CD8-positive, alpha-beta memory T cell (primary cell): ENCODE results near the gene CT55. TPM values are rescaled to one million over a fixed set of nuclear protein-coding genes. Genes with fewer than 3 reads are reported as not detected.
"Not testable (repeated sequence)": the region's sequence is repeated elsewhere in the genome, so short reads cannot be mapped to it uniquely, and the experiment has no call there.

Source experiments
- CTCF ChIA-PET: fragments of 350-600 bp; sonication (Branson Sonifier 250); formaldehyde crosslinking; loops from one replicate; lab custom pipeline; 2021; ENCODE audit warnings: antibody characterized with exemption; lab: Charles Lee
- POLR2A ChIA-PET: fragments of 350-600 bp; sonication (Branson Sonifier 250); formaldehyde crosslinking; loops from one replicate; lab custom pipeline; 2021; ENCODE audit warnings: antibody characterized with exemption; lab: Charles Lee
- DNase-seq, 5 donors: peaks; one replicate each; pipeline versions ENCODE4 v3.0.0 to v3.0.0-alpha.2; 2020 to 2022; ENCODE audit warnings: mixed read lengths in 1 of 5
- H3K27ac ChIP-seq: one replicate; pipeline ENCODE4 v1.7.0; 2013; ENCODE audit warnings: low read depth, mild to moderate bottlenecking, low read length, moderate library complexity
- H3K27me3 ChIP-seq: 2 replicates; pipeline ENCODE4 v1.7.0; 2013; ENCODE audit warnings: low read length, mild to moderate bottlenecking; ENCODE audit not compliant: insufficient read depth, poor library complexity, severe bottlenecking
- H3K36me3 ChIP-seq: 2 replicates; pipeline ENCODE4 v1.7.0; 2013; ENCODE audit warnings: mild to moderate bottlenecking, low read length, moderate library complexity; ENCODE audit not compliant: insufficient read depth
- H3K4me1 ChIP-seq: 2 replicates; pipeline ENCODE4 v1.7.0; 2013; ENCODE audit warnings: mild to moderate bottlenecking, low read length, moderate library complexity; ENCODE audit not compliant: insufficient read depth
- H3K4me3 ChIP-seq: 2 replicates; pipeline ENCODE4 v1.7.0; 2013; ENCODE audit warnings: mild to moderate bottlenecking, low read length
- H3K9me3 ChIP-seq: 2 replicates; pipeline ENCODE4 v1.7.0; 2013; ENCODE audit warnings: mild to moderate bottlenecking, low read length
- H3K27ac Mint-ChIP-seq, 8 donors: one replicate each; pipeline ENCODE4 v1.8.0; 2020 to 2021; ENCODE audit warnings: mixed read lengths in 8 of 8, mild to moderate bottlenecking in 6 of 8, inconsistent platforms in 3 of 8, moderate library complexity in 3 of 8
- H3K27me3 Mint-ChIP-seq, 2 donors: one replicate each; pipeline ENCODE4 v1.8.0; 2020 to 2021; ENCODE audit warnings: mixed read lengths in 2 of 2, mild to moderate bottlenecking in 1 of 2, moderate library complexity in 1 of 2
- H3K36me3 Mint-ChIP-seq, 3 donors: one replicate each; pipeline ENCODE4 v1.8.0; 2020 to 2021; ENCODE audit warnings: mixed read lengths in 3 of 3, inconsistent platforms in 1 of 3, mild to moderate bottlenecking in 1 of 3
- H3K4me1 Mint-ChIP-seq, 3 donors: one replicate each; pipeline ENCODE4 v1.8.0; 2020 to 2021; ENCODE audit warnings: mixed read lengths in 3 of 3, inconsistent platforms in 1 of 3, mild to moderate bottlenecking in 1 of 3
- H3K4me3 Mint-ChIP-seq, 7 donors: one replicate each; pipeline ENCODE4 v1.8.0; 2020 to 2021; ENCODE audit warnings: mixed read lengths in 7 of 7, mild to moderate bottlenecking in 6 of 7, moderate library complexity in 4 of 7, inconsistent platforms in 2 of 7
- H3K9me3 Mint-ChIP-seq, 5 donors: one replicate each; pipeline ENCODE4 v1.8.0; 2020 to 2022; ENCODE audit warnings: mixed read lengths in 5 of 5, mild to moderate bottlenecking in 3 of 5, moderate library complexity in 2 of 5, inconsistent platforms in 1 of 5
- polyA plus RNA-seq: library from polyadenylated mRNA; unstranded; fragments of 300-500 nt; fragmentation: Illumina TruSeq; gene quantifications from one replicate; pipeline ENCODE4 v1.2.3, GENCODE V29; 2021
- total RNA-seq, 2 experiments: library from RNA; stranded (reverse); gene quantifications; one replicate each; pipeline ENCODE4 v1.2.3, GENCODE V29; 2021

Gene CT55, protein sequence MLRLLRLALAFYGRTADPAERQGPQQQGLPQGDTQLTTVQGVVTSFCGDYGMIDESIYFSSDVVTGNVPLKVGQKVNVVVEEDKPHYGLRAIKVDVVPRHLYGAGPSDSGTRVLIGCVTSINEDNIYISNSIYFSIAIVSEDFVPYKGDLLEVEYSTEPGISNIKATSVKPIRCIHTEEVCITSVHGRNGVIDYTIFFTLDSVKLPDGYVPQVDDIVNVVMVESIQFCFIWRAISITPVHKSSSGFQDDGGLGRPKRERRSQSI
- total RNA-seq (not detected), polyA plus RNA-seq (not detected)

DNA sequence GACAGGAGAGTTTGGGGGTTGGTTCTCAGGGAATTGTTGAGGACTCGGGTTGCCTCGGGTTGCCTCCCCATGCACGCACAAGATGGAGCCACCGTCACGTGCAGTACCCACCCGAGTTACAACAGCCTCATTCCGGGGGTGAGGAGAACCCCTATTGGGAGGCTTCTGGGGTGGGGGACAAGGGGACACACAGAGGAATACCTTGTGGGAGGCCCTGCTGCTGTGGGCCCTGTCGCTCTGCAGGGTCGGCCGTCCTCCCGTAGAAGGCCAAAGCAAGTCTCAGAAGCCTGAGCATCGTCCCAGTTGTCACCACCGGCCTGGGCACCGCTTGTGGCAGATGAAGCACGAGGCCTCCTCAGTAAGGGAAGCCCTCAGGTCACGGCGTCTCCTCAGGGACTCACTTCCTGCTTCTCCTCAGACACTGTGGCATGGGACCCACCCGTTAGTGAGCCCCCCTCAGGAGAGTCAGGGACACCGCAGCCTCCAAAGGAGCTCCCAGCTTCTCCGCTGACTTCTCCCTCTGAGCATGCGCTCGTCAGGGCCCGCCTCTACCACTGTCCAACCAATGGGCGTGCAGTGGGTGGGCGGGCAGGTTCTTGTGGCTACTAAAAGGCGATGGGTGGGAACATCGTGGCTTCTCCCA, at the start of gene CT55:
Gene CT55 (minus strand): TSS at position 522 of the 643 bp plus-strand sequence. CDS start 227 bp downstream, at position 295.
- Histone ChIP-seq H3K9me3 (no peaks in the 10 kb centered on the region), H3K27me3 (no peaks in the 10 kb centered on the region), H3K4me1 (no peaks in the 10 kb centered on the region), H3K36me3 (no peaks in the 10 kb centered on the region), H3K27ac (no peak within 1 kb of the TSS), H3K4me3 (no peak within 1 kb of the TSS)
- no peaks in the 10 kb centered on the region for H3K9me3 Mint-ChIP-seq
- POLR2A ChIA-PET, result no interaction called here
- H3K27me3 Mint-ChIP-seq, result peaks cover 12 to 18% of the 10 kb centered on the region in 2 donors
- no peak within 1 kb of the TSS for H3K27ac Mint-ChIP-seq
- H3K4me1 Mint-ChIP-seq, result no peaks in the 10 kb centered on the region
- H3K4me3 Mint-ChIP-seq, result no peak within 1 kb of the TSS
- no peaks in the 10 kb centered on the region for H3K36me3 Mint-ChIP-seq
- CTCF ChIA-PET, result no interaction called here
- no peak for DNase-seq

- Mint-ChIP-seq H3K9me3 (no peaks in the 10 kb centered on the region), H3K36me3 (no peaks in the 10 kb centered on the region), H3K4me1 (peaks cover 0 to 11% (median 11%) of the 10 kb centered on the region in 3 donors), H3K27ac (no peak overlapping the region), H3K4me3 (peak overlapping the region in 1 of 7 donors; percentile 5), H3K27me3 (peaks cover 0 to 9% of the 10 kb centered on the region in 2 donors)
- ChIA-PET POLR2A (no interaction called here), CTCF (no interaction called here)
- Histone ChIP-seq H3K4me1 (no peaks in the 10 kb centered on the region), H3K27ac (no peak overlapping the region), H3K9me3 (no peaks in the 10 kb centered on the region), H3K4me3 (no peak overlapping the region), H3K27me3 (no peaks in the 10 kb centered on the region), H3K36me3 (no peaks in the 10 kb centered on the region)
- peak in 1 of 5 donors; percentile 47 for DNase-seq
Observed at GRCh38 chrX:135213200-135213844, 42.1 kb upstream of the CT55 start.

DNA sequence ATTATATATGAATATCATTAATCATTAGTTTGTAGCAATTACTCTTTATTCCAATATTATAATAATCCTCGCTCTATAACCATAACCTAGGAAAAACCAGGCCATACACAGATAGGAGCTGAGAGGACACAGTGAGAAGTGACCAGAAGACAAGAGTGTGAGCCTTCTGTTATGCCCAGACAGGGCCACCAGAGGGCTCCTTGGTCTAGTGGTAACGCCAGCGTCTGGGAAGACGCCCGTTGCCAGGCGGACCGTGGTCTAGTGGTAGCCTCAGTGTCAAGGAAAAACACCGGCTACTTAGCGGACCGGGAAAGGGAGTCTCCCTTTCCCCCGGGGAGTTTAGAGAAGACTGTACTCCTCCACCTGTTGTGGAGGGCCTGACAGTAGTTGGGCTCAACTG, 35.2 kb upstream of the CT55 start:
- H3K27me3 ChIP-seq, H3K4me3 ChIP-seq, H3K9me3 ChIP-seq, H3K36me3 Mint-ChIP-seq, H3K27ac ChIP-seq, H3K9me3 Mint-ChIP-seq, H3K27ac Mint-ChIP-seq, H3K4me1 Mint-ChIP-seq, CTCF ChIA-PET, H3K36me3 ChIP-seq, POLR2A ChIA-PET, H3K4me3 Mint-ChIP-seq, H3K4me1 ChIP-seq: not testable (repeated sequence)
- peaks cover 4 to 16% of the 10 kb centered on the region in 2 donors for H3K27me3 Mint-ChIP-seq
- DNase-seq, result peak in 2 of 5 donors; percentile 9 to 48

DNA sequence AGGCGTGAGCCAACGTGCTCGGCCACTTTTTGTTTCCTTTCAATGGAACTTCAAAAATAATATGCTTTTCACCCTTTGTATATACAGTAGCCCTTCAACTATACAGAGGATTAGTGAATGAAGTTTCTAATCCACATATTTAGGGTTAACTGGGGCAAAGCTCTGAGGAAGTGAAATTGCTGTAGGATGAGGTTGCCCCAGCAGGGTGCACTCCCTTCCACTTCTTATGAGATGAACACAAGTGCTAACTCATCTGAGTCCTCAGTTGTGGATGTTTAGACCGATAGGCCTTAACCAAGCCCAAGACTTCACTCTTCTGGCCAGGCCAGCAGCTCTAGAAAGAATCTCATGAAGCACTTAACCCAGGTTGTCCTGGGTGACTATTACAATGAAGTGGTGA, 29.1 kb upstream of the CT55 start:
- Mint-ChIP-seq H3K4me3 (no peak overlapping the region), H3K27me3 (peaks cover 11 to 12% of the 10 kb centered on the region in 2 donors), H3K4me1 (no peaks in the 10 kb centered on the region), H3K9me3 (no peaks in the 10 kb centered on the region), H3K27ac (no peak overlapping the region), H3K36me3 (no peaks in the 10 kb centered on the region)
- Histone ChIP-seq H3K4me3 (no peak overlapping the region), H3K36me3 (no peaks in the 10 kb centered on the region), H3K9me3 (no peaks in the 10 kb centered on the region), H3K27me3 (no peaks in the 10 kb centered on the region), H3K4me1 (no peaks in the 10 kb centered on the region), H3K27ac (no peak overlapping the region)
- no peak for DNase-seq
- CTCF ChIA-PET, result no interaction called here
- POLR2A ChIA-PET, result no interaction called here

DNA sequence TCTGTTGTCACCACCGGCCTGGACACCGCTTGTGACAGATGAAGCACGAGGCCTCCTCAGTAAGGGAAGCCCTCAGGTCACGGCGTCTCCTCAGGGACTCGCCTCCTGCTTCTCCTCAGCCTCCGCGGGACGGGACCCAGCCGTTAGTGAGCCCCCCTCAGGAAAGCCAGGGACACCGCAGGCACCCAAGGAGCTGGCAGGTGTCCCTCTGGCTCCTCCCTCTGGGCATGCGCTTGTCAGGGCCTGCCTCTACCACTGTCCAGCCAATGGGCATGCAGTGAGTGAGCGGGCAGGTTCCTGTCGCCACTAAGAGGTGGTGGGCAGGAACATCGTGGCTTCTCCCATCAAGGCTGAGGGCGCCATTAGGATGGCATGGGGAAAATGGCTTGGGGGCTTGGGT, 23.5 kb upstream of the CT55 start:
- H3K9me3 ChIP-seq, result no peaks in the 10 kb centered on the region
- no peaks in the 10 kb centered on the region for H3K36me3 Mint-ChIP-seq
- H3K27me3 ChIP-seq, result no peaks in the 10 kb centered on the region
- no peak overlapping the region for H3K27ac Mint-ChIP-seq
- no peaks in the 10 kb centered on the region for H3K36me3 ChIP-seq
- no peak overlapping the region for H3K4me3 ChIP-seq
- peaks cover 5 to 24% of the 10 kb centered on the region in 2 donors for H3K27me3 Mint-ChIP-seq
- H3K27ac ChIP-seq, result no peak overlapping the region
- POLR2A ChIA-PET, result no interaction called here
- DNase-seq, result no peak
- no peaks in the 10 kb centered on the region for H3K4me1 Mint-ChIP-seq
- CTCF ChIA-PET, result no interaction called here
- H3K4me3 Mint-ChIP-seq, result no peak overlapping the region
- no peaks in the 10 kb centered on the region for H3K4me1 ChIP-seq
- H3K9me3 Mint-ChIP-seq, result no peaks in the 10 kb centered on the region

DNA sequence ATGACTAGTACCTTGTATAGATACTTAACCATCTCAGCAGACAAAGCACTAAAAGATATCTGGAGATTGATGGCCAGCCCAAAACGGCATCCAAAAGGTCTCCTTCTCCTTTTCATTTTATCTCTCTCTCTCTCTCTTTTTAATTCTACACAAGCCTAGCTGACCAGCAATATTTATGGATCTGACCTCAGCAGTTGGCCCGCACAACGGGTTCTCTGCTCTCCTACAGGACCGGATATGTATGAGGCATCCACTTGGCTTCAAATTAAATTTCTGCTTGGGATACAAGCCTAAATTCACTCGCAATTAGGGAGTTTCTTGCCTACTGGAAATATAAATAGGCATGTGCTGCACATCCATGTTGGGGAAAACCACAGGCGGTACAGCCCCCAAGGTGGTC, 22.5 kb upstream of the CT55 start:
- Histone ChIP-seq H3K4me3 (no peak overlapping the region), H3K36me3 (no peaks in the 10 kb centered on the region), H3K27me3 (no peaks in the 10 kb centered on the region), H3K4me1 (no peaks in the 10 kb centered on the region), H3K27ac (no peak overlapping the region), H3K9me3 (no peaks in the 10 kb centered on the region)
- no peak for DNase-seq
- H3K9me3 Mint-ChIP-seq, result no peaks in the 10 kb centered on the region
- H3K36me3 Mint-ChIP-seq, result no peaks in the 10 kb centered on the region
- CTCF ChIA-PET, result no interaction called here
- POLR2A ChIA-PET, result no interaction called here
- no peak overlapping the region for H3K27ac Mint-ChIP-seq
- H3K4me3 Mint-ChIP-seq, result no peak overlapping the region
- peaks cover 5 to 27% of the 10 kb centered on the region in 2 donors for H3K27me3 Mint-ChIP-seq
- no peaks in the 10 kb centered on the region for H3K4me1 Mint-ChIP-seq

DNA sequence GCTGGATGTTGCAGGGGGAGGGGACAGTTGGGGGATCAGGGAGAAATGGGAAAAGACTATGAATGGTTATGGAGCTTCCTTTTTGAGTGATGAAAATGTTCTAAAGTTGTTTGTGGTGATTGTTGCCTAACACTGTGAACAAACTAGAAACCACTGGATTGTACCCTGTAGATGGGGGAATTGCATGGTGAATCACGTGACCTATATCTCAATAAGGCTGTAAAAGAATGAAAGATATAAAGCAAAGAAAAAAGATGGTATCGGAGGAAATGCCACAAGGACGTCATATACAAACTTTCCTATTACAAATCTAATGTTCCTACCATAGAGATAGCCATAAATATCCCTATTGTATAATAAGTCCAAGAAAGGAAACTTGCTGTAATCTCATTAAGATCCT, 20.6 kb upstream of the CT55 start:
- no peaks in the 10 kb centered on the region for H3K36me3 ChIP-seq
- no peaks in the 10 kb centered on the region for H3K9me3 Mint-ChIP-seq
- H3K4me3 Mint-ChIP-seq, result no peak overlapping the region
- CTCF ChIA-PET, result no interaction called here
- no peaks in the 10 kb centered on the region for H3K36me3 Mint-ChIP-seq
- H3K27ac ChIP-seq, result no peak overlapping the region
- POLR2A ChIA-PET, result no interaction called here
- peaks cover 8 to 30% of the 10 kb centered on the region in 2 donors for H3K27me3 Mint-ChIP-seq
- no peak for DNase-seq
- no peak overlapping the region for H3K27ac Mint-ChIP-seq
- no peaks in the 10 kb centered on the region for H3K27me3 ChIP-seq
- H3K9me3 ChIP-seq, result no peaks in the 10 kb centered on the region
- no peak overlapping the region for H3K4me3 ChIP-seq
- H3K4me1 Mint-ChIP-seq, result no peaks in the 10 kb centered on the region
- no peaks in the 10 kb centered on the region for H3K4me1 ChIP-seq

DNA sequence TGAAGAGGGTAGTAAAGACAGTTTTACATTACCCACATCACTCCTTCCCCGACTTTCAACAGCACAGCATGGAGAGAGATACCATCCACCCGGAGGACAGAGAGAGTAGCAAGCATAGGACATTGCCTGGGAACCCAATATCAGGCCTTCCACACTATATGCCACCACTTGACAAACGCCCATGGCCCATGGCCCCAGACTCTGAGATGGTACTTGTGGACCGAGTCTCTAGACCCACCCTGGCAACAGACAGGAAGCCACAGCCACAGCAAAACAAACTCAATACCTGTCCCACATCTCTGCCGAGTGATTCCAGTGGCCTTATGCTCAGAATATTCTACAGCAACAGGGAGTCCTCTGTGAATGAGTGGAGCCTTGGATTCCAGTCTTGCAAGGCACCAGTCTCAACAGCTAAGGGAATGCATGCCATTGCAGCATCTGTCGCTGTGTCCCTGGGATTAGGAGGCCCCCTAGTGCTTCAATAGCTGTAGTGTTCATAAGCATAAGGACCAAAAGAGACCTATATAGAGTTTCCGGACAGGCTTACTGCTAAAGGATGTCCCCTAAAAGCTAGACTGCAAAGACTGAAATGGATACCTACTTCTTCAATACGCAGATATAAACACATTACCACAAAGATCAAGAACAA, 14.7 kb upstream of the CT55 start:
- H3K27ac Mint-ChIP-seq, result no peak overlapping the region
- peak in 3 of 5 donors; percentile 21 to 47 (median 23) for DNase-seq
- H3K27ac ChIP-seq, result no peak overlapping the region
- ChIA-PET POLR2A (no interaction called here), CTCF (no interaction called here)
- H3K36me3 Mint-ChIP-seq, result no peaks in the 10 kb centered on the region
- H3K27me3 ChIP-seq, result no peaks in the 10 kb centered on the region
- no peaks in the 10 kb centered on the region for H3K9me3 ChIP-seq
- H3K27me3 Mint-ChIP-seq, result peaks cover 12 to 48% of the 10 kb centered on the region in 2 donors
- H3K4me1 Mint-ChIP-seq, result peaks cover 0 to 9% (median 8%) of the 10 kb centered on the region in 3 donors
- H3K4me1 ChIP-seq, result no peaks in the 10 kb centered on the region
- H3K36me3 ChIP-seq, result no peaks in the 10 kb centered on the region
- no peaks in the 10 kb centered on the region for H3K9me3 Mint-ChIP-seq
- H3K4me3 Mint-ChIP-seq, result no peak overlapping the region
- H3K4me3 ChIP-seq, result no peak overlapping the region
